Lower lobe of right lung (tissue), 2 donors: ENCODE measurements around the gene SEC23B. TPM values are rescaled to one million over a fixed set of nuclear protein-coding genes. Genes with fewer than 3 reads are reported as not detected.

Experiments used
- ATAC-seq, 2 donors: fragments of 200-7000 bp; cut with Tn5 transposase; one replicate each; pipeline ENCODE4 v1.9.1; 2020 to 2022; ENCODE audit warnings: mild to moderate bottlenecking in 2 of 2, moderate library complexity in 2 of 2
- DNase-seq: peaks from one replicate; pipeline ENCODE4 v3.0.0-alpha.2; 2020
- H3K27ac ChIP-seq: fragments of 200-600 bp; one replicate; pipeline ENCODE4 v1.8.0; 2022
- H3K27me3 ChIP-seq: fragments of 200-600 bp; one replicate; pipeline ENCODE4 v1.8.0; 2022; ENCODE audit warnings: low read depth
- H3K36me3 ChIP-seq: fragments of 200-600 bp; one replicate; pipeline ENCODE4 v1.8.0; 2022; ENCODE audit warnings: mild to moderate bottlenecking
- H3K4me1 ChIP-seq: fragments of 200-600 bp; one replicate; pipeline ENCODE4 v1.8.0; 2022
- H3K4me3 ChIP-seq: fragments of 200-600 bp; one replicate; pipeline ENCODE4 v1.8.0; 2022; ENCODE audit warnings: mild to moderate bottlenecking
- H3K9me3 ChIP-seq: fragments of 200-600 bp; one replicate; pipeline ENCODE4 v1.8.0; 2022
- CTCF ChIP-seq: fragments of 200-600 bp; IDR thresholded peaks from one replicate; pipeline ENCODE4 v1.8.0; 2022; ENCODE audit warnings: antibody characterized with exemption, mild to moderate bottlenecking
- intact Hi-C: fragments of 100-400 bp; cut with DNase I; formaldehyde crosslinking; loops from one replicate; pipeline ENCODE4 v1.11.0; 2022
- total RNA-seq: library from RNA; stranded (reverse); fragmentation: NEBNext Ultra II Directional; extraction: Animal tissue kit (Norgen Biotek cat#: 25700); gene quantifications from one replicate; pipeline ENCODE4 v1.2.1, GENCODE V29; 2021
- donor health status: DM: no; HTN: yes; CAD: no; lungs with severe emphysema.

Gene SEC23B
- total RNA-seq, 1 donor from 2014 or later, result 51.2 TPM

- no peak for TF ChIP-seq CTCF
- H3K27ac ChIP-seq, result no peak overlapping the region
- DNase-seq, result no peak
- H3K36me3 ChIP-seq, result peaks cover 26% of the 10 kb centered on the region
- H3K9me3 ChIP-seq, result no peaks in the 10 kb centered on the region
- peaks cover 15% of the 10 kb centered on the region for H3K4me1 ChIP-seq
- intact Hi-C loops, result no loop called here
- no peak overlapping the region for H3K4me3 ChIP-seq
- no peaks in the 10 kb centered on the region for H3K27me3 ChIP-seq
- ATAC-seq, result no peak
Measured at GRCh38 chr20:18571009-18571408, 63.3 kb downstream of the SEC23B start.

GRCh38 chr20:18571578-18571977 is 63.8 kb downstream of the SEC23B start:
- intact Hi-C loops, result no loop called here
- TF ChIP-seq CTCF, result no peak

DNA sequence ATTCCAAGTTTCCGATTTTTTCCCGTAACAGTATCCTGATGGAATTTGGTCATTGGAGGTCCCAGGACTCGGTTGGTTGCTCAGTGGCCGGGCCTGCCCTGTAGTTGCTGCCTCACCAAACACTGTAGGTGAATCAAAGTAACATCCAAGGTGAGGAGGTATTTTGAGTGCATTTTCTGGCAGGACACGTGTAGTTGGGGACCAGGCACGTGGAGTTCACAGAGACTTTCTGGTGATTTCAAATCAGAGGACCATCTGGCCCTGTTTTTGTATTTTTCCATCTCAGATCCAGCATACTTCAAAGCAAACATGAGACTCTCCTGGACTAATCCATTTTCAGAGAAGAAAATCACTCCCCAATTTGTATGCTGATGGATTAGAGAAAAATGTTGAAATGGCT is 70.2 kb downstream of the SEC23B start:
- Histone ChIP-seq H3K27me3 (no peaks in the 10 kb centered on the region), H3K9me3 (no peaks in the 10 kb centered on the region), H3K36me3 (no peaks in the 10 kb centered on the region), H3K4me1 (no peaks in the 10 kb centered on the region), H3K27ac (no peak overlapping the region), H3K4me3 (no peak overlapping the region)
- no peak for TF ChIP-seq CTCF
- intact Hi-C loops, result no loop called here
- DNase-seq (no peak), ATAC-seq (no peak)

More at GRCh38 chr20:18571578-18571977, 63.8 kb downstream of the SEC23B start:
- DNase-seq, result no peak
- no peak overlapping the region for H3K27ac ChIP-seq
- H3K36me3 ChIP-seq, result peaks cover 26% of the 10 kb centered on the region
- H3K9me3 ChIP-seq, result no peaks in the 10 kb centered on the region
- H3K4me1 ChIP-seq, result peaks cover 12% of the 10 kb centered on the region
- H3K4me3 ChIP-seq, result no peak overlapping the region
- ATAC-seq, result no peak
- no peaks in the 10 kb centered on the region for H3K27me3 ChIP-seq

DNA sequence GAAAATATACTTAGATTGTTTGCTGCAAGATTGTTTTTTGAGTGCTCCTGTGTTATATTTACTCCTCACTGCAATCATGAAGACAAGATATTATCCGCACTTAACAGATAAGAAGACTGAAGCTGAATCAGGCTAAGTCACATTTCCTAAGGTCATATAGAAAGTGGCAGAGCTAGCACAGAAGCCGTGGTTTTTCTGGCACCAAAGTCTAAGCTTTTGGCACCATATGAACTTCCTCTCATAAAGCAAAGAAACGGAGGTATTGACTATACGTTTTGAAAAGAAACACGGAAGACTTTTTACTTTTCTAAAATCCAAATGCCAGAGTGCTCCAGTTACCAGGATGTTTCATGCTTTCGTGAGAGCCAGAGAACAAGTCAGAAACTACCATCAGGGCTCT is 70.8 kb downstream of the SEC23B start:
- DNase-seq, result no peak
- H3K27me3 ChIP-seq, result no peaks in the 10 kb centered on the region
- H3K27ac ChIP-seq, result no peak overlapping the region
- no peak for TF ChIP-seq CTCF
- H3K4me1 ChIP-seq, result no peaks in the 10 kb centered on the region
- intact Hi-C loops, result no loop called here
- H3K9me3 ChIP-seq, result no peaks in the 10 kb centered on the region
- no peaks in the 10 kb centered on the region for H3K36me3 ChIP-seq
- no peak overlapping the region for H3K4me3 ChIP-seq
- no peak for ATAC-seq

DNA sequence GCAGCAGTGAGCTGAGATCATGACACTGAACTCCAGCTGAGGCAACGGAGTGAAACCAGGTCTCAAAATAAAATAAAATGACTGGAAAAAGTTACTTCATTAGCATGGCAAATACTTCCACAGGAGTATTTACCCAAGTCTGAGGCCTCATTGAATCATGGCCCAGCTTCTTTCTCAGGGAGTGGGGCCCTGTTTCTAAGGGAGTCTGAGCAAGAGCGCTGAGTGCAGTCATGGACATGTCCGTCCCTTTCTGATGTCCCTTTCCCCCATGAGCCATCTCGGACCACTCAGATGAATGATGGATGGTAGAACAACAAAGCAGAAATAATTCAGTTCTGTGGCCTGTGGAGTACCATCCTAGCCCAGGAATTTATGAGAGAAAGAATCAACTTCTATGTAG is 72.3 kb downstream of the SEC23B start:
- no peak for TF ChIP-seq CTCF
- DNase-seq (no peak), ATAC-seq (no peak)
- Histone ChIP-seq H3K9me3 (no peaks in the 10 kb centered on the region), H3K27me3 (no peaks in the 10 kb centered on the region), H3K4me1 (no peaks in the 10 kb centered on the region), H3K4me3 (no peak overlapping the region), H3K27ac (no peak overlapping the region), H3K36me3 (no peaks in the 10 kb centered on the region)
- intact Hi-C loops, result no loop called here

- DNase-seq (no peak), ATAC-seq (no peak)
- no peak for TF ChIP-seq CTCF
- Histone ChIP-seq H3K4me3 (no peak overlapping the region), H3K27me3 (no peaks in the 10 kb centered on the region), H3K9me3 (no peaks in the 10 kb centered on the region), H3K4me1 (peaks cover 13% of the 10 kb centered on the region), H3K27ac (no peak overlapping the region), H3K36me3 (no peaks in the 10 kb centered on the region)
- intact Hi-C loops, result no loop called here
Measured at GRCh38 chr20:18585134-18585533, 77.4 kb downstream of the SEC23B start.
